Fibroblast of mammary gland (primary cell): ENCODE data around the gene TP53I3.
"Not testable (repeated sequence)": the region's sequence is repeated elsewhere in the genome, so short reads cannot be mapped to it uniquely, and the experiment has no call there.

Experiments used
- DNase-seq: peaks from one replicate; pipeline ENCODE4 v3.0.0-alpha.2; 2010; ENCODE audit warnings: low read depth
- H3K4me3 ChIP-seq: 2 replicates; pipeline ENCODE4 v1.5.1; 2011; ENCODE audit warnings: low read depth, mild to moderate bottlenecking, low read length, moderate library complexity; ENCODE audit not compliant: control insufficient read depth
- CTCF ChIP-seq: conservative IDR thresholded peaks from 2 replicates; pipeline ENCODE4 v1.5.1; 2011; ENCODE audit warnings: low read depth, low read length, inconsistent platforms; ENCODE audit not compliant: control insufficient read depth, insufficient read depth

The TP53I3 gene

DNA sequence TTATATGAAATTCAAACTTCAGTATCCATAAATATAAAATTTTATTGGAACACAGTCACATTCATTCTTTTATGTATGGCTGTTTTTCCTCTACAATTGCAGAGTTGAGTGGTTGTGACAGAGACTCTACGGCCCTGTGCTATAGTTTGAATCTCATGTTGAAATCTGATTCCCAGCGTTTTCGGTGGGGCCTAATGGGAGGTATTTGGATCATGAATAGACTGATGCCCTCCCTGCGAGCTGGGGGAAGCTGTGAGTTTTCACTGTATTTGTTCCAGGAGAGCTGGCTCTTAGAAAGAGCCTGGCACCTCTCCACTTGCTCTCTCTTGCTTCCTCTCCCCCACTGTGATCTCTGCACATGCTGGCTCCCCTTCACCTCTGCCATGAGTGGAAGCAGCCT, 36.8 kb upstream of the TP53I3 start:
- H3K4me3 ChIP-seq: no peak overlapping the region
- no peak for TF ChIP-seq CTCF
- DNase-seq: no peak

DNA sequence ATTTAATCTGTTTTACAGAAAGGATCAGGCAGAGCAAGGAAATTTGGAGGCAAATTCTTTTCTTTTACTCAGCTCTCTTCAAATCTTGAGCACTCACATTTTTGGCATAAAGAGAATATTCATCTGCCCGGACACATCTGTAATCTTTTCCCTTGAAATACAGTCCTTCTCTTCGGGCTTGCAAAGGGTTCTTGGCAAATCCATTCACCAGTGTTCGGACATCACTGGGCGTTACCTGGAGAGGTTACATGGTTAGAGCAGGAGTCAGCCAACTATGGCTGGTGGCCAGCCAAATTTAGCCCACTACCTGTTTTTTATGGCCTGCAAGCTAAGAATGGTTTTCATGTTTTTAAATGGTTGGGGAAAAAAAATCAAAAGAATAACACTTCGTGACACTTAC, 36.4 kb upstream of the TP53I3 start:
- DNase-seq: no peak
- TF ChIP-seq CTCF: no peak
- no peak overlapping the region for H3K4me3 ChIP-seq

DNA sequence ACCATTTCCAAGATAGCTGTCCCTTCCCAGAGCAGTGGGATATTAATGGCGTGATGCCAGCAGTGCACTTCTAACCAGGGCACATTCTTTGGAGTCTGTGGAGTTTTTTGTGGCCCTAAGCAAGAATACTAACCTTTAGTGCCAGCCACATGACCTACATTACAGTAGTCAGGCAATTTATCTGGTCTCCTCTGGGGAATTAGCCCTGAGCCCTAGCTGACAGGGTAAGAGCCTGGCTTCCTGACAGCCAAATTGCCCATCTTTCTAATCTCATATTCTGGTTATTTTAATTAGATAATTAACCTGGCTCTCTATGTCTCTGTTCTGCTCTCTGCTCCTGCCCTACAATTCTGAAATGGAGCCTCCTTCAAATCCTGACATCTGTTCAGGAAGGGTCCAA, 33.3 kb upstream of the TP53I3 start:
- TF ChIP-seq CTCF: no peak
- no peak overlapping the region for H3K4me3 ChIP-seq
- DNase-seq: no peak

DNA sequence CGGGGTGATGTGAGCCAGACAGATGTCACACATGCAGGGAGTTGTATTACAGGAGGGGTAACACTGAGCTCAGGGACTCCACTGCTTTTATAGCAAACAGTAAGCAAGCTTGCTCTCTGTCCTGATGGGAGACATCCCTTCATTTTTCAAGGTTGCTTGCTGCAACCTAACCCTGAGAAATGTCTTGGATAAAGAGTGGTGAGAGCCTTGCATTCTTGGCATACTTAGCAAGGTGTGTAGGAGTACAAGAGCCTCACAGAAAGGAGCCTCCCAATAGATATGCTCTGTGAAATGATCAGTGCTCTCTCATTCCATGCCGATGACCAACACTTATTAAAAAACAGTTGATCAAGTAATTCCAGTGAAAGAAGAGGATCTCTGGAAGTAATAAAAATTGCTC, 30.4 kb upstream of the TP53I3 start:
- no peak overlapping the region for H3K4me3 ChIP-seq
- no peak for TF ChIP-seq CTCF
- DNase-seq: no peak

- peak; percentile 19 for DNase-seq
- no peak for TF ChIP-seq CTCF
- H3K4me3 ChIP-seq: no peak overlapping the region
Observed at GRCh38 chr2:24111407-24111901, 26.8 kb upstream of the TP53I3 start.

DNA sequence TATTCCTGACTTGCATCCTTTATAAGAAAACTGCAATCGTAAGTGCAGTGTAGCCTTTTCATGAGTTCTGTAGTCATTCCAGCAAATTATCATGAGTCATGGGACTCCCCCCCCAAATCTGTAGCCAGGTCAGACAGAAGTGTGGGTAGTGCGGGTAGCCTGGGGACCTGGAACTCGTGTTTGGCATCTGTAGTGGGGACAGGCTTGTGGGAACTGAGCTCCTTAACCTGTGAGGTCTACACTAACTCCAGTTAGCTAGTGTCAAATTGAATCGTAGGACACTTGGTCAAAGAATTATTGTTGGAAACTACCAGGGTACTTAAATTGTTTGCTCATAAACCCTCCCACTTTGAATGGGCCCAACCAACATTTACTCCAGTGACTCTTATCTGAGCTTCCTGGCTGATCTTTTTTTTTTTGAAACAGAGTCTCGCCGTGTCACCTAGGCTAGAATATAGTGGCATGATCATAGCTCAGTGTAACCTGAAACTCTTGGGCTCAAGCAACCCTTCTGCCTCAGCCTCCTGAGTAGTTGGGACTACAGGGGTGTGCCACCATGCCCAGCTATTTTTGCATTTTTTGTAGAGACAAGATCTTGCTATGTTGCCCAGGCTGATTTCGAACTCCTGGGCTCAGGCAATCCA, 26.1 kb upstream of the TP53I3 start:
- no peak for TF ChIP-seq CTCF

DNA sequence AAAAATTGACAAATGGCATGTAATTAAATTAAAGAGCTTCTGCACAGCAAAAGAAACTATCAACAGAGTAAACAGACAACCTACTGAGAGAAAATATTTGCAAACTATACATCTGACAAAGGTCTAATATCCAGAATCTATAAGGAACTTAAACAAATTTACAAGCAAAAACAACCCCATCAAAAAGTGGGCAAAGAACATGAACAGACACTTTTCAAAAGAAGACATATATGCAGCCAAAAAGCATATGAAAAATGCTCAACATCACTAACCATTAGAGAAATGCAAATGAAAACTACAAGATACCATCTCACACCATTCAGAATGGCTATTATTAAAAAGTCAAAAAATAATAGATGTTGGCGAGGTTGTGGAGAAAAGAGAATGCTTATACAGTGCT, 24.8 kb upstream of the TP53I3 start:
- not testable (repeated sequence) for DNase-seq, H3K4me3 ChIP-seq

More for the DNA sequence above, 26.1 kb upstream of the TP53I3 start:
- H3K4me3 ChIP-seq: no peak overlapping the region
- peak; percentile 11 for DNase-seq
